ENCODE measurements around the gene CCDC171.

- TF ChIP-seq, protein P1, sequence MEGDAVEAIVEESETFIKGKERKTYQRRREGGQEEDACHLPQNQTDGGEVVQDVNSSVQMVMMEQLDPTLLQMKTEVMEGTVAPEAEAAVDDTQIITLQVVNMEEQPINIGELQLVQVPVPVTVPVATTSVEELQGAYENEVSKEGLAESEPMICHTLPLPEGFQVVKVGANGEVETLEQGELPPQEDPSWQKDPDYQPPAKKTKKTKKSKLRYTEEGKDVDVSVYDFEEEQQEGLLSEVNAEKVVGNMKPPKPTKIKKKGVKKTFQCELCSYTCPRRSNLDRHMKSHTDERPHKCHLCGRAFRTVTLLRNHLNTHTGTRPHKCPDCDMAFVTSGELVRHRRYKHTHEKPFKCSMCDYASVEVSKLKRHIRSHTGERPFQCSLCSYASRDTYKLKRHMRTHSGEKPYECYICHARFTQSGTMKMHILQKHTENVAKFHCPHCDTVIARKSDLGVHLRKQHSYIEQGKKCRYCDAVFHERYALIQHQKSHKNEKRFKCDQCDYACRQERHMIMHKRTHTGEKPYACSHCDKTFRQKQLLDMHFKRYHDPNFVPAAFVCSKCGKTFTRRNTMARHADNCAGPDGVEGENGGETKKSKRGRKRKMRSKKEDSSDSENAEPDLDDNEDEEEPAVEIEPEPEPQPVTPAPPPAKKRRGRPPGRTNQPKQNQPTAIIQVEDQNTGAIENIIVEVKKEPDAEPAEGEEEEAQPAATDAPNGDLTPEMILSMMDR (IDR thresholded peaks at IDR 0.05) = no peak
- no peak for TF ChIP-seq POLR2A (IDR thresholded peaks at IDR 0.05)
- no peak for TF ChIP-seq POLR2AphosphoS5 (IDR thresholded peaks at IDR 0.05; ENCODE audit: insufficient read depth in 1 of 2, low read depth in 1 of 2)
These were observed 303.7 kb downstream of the CCDC171 start for GRCh38 chr9:15856591-15856990.
